ENCODE data around the gene TRIM56.
"Not testable (repeated sequence)": the region's sequence is repeated elsewhere in the genome, so short reads cannot be mapped to it uniquely, and the experiment has no call there.

Gene TRIM56

GRCh38 chr7:101089876-101090275, 4.6 kb downstream of the TRIM56 start:
- no peak for DNase-seq (ENCODE audit: low spot score)

- DNase-seq (ENCODE audit: low spot score) = not testable (repeated sequence)
Measured at GRCh38 chr7:101092266-101092905, 7.1 kb downstream of the TRIM56 start.

DNA sequence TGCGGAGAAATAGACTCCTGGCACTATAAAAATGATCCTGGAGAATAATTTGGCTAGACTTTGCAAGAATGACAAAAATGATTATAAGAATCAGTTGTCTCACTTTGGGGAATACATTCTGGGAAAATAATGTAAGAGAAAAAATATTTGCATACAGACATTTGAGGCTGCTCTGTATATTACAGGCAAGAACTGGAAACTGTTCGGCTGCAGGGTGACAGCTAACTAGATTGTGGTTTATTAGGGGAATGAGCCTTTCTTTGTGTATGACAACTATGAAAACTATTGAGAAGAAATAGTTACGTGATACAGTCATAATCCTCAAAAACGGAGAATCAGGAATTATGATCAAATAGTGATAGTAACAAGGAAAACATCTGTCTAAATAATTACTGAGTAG, 8.6 kb downstream of the TRIM56 start:
- DNase-seq (ENCODE audit: low spot score) = no peak

DNA sequence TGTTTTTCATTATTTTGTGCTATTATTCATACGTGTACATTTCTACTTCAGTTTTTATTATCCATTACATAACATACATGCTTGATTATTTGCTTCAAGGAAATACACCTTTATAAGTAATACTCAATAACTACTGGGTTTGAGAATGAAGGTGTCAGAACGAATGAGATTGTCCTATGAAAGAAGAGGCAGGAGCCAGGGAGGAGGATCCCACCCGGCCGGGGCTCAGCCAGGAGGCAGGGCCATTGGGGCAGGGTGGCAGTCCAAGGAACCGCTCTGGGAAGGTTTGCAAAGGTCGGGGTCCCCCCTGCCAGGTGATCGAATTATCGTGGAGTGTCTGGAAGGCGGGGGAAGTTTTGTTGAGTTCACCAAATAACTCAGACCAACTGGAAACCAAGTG, 9.1 kb downstream of the TRIM56 start:
- no peak for DNase-seq (ENCODE audit: low spot score)

DNA sequence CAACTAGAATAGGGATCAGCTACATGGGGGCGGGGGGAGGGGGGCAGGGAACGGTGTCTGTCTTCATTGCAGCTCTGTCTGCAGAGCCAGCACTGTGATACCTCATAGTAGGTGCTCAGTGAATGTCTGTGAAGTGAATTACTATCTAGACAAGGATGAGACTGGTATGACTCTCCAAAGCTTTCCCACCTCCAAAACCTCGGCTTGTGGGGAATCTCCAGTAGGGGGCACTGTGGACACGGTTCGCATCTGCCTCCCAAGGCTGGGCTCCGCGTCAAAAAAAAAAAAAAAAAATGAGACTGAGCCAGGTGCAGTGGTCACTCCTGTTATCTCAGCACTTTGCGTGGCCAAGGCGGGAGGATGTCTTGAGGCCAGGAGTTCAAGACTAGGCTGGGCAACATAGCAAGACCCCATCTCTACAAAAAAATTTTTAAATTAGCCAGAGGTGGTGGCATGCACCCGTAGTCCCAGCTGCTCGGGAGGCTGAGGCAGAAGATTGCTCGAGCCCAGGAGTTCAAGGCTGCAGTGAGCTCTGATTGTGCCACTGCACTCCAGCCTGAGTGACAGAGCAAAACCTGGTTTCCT, 9.6 kb downstream of the TRIM56 start:
- peak; percentile 76 for DNase-seq (ENCODE audit: low spot score)

DNA sequence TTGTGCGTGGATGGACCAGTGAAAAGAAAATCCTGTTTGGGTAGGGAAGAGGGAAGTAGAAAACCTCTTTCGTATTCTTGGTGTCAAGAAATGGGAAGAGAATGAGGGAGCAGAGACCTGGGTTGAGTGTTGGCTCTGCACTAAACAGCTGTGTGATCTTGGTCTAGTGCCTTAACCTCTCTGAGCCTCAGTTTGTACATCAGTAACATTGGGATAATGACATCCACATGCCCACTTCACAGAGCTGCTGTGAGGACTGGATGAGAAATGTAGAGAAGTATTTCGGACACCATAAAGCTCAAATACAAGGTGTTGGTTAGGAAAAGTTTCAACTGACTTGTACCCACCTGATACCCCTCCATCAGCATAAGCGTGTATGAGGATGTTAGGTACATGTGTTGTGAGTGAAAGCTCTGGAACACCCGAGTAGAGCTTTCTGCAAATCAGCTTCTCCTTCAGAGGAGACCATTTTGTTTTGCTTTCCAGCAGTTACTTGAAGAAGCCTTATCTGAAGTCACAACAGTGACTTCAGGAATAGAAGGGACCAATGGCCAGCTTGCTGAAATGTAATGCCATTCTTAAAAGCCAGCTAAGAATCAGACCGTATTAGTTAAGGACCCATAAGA, 11.2 kb downstream of the TRIM56 start:
- no peak for DNase-seq (ENCODE audit: low spot score)

DNA sequence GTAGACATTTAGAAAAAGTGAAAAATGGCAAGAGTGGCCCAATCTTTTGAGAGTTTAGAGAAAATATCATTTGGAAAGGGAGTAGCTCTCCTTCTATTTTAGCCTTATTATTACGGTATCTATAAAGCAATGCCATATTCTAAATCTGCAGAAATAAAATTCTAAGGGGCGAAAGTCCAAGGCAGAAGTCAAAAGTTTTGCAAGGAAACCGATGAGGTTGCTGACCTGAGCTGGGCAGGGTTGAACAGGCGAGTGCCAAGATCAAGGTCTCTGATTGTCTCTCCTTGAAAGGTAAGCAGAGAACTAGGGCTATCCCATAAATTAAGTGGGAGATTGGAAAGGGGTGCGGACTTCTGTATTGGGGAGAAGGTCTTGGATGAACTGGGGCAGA, 11.7 kb downstream of the TRIM56 start:
- no peak for DNase-seq (ENCODE audit: low spot score)

DNA sequence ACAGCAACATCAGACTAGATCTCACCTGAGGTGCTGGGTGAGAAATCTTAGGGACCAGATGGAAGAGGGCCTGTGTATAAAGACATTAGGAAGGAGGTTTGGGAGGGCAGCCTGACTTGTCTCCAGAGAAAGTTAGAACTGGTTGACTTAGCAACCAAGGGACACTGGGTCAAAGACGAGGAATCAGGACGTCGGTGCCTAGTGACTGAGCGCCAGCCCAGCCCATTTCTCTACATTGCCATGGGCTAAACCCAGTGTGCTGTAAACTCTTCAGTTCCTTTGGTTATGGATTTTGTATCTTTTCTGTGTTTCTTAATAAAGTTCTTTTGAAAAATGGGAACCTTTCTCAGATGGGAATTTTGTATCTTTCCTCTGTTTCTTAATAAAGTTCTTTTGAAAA, 12.3 kb downstream of the TRIM56 start:
- no peak for DNase-seq (ENCODE audit: low spot score)

GRCh38 chr7:101099969-101100781, 14.9 kb downstream of the TRIM56 start:
- DNase-seq (ENCODE audit: low spot score) = peak; percentile 63

GRCh38 chr7:101100858-101101847, 15.9 kb downstream of the TRIM56 start:
- no peak for DNase-seq (ENCODE audit: low spot score)

GRCh38 chr7:101102026-101102425, 16.7 kb downstream of the TRIM56 start:
- DNase-seq (ENCODE audit: low spot score) = no peak

DNA sequence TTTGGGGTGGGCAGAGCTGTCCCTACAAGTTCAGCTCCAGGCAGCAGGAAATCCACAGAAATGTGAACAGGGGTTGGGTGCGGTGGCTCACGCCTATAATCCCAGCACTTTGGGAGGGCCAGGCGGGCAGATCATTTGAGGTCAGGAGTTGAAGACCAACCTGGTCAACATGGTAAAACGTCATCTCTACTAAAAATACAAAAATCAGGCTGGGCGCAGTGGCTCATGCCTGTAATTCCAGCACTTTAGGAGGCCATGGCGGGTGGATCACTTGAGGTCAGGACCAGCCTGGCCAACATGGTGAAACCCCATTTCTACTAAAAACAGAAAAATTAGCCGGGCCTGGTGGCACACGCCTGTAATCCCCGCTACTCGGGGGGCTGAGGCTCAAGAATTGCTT, 18.4 kb downstream of the TRIM56 start:
- DNase-seq (ENCODE audit: low spot score) = not testable (repeated sequence)

- DNase-seq (ENCODE audit: low spot score) = no peak
Measured at GRCh38 chr7:101104193-101104713, 19.0 kb downstream of the TRIM56 start.

GRCh38 chr7:101104799-101105198, 19.5 kb downstream of the TRIM56 start:
- DNase-seq (ENCODE audit: low spot score) = no peak

DNA sequence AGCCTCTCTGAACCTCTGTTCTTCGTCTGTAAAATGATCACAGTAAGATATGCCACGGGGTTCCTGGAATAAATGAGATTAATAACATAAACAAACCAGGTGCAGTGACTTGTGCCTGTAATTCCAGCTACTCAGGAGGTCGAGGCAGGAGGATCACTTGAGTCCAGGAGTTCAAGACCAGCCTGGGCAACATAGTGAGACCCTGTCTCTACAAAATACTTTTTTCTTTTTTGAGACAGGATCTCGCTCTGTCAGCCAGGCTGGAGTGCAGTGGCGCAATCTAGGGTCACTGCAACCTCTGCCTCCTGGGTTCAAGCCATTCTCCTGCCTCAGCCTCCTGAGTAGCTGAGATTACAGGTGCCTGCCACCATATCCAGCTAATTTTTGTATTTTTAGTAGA, 20.0 kb downstream of the TRIM56 start:
- DNase-seq (ENCODE audit: low spot score) = not testable (repeated sequence)

GRCh38 chr7:101106386-101106785, 21.1 kb downstream of the TRIM56 start:
- DNase-seq (ENCODE audit: low spot score) = no peak

DNA sequence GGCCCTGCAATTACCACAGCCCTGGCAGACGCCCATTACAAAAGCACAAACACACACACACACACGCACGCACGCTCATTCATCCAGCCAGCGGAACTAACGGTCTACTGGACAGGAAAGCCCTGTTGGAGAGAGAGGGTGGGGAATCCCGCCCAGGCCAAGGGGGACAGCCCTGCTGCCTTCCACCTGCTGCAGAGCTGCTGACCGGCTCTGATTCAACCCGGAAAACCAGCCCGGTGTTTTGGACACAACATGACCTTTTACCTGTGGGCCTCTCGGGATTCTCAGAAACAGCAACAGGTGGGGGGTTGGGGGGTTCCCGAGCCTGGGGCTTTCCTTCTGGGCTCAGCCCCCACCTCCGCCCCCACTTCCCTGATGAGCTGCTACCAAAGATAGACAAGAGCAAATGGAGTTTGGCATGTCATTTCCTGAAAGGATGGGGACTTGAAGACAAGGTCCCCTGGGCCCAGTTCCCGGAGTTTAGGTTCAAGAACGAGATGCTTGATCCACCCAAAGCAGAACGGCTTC, 23.1 kb downstream of the TRIM56 start:
- DNase-seq (ENCODE audit: low spot score) = no peak

DNA sequence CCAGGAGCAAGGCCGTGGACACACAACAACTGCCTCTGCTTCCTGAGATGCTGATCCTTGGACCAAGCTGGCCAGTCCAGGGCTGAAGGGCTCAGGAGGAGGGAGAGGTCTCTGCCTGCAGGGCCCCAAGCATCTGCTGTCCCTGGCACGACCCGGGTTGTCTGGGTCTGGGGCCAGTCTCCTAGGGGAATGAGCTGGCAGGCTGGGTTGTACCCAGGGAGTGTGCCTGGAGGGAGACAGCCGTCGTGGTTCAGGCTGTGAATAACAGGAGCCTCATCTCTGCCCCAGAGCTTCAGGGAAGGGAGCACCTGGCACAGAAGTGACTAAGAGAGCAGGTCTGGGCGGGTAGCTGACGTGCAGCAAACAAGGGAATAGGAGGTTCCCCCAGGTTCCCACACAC, 23.7 kb downstream of the TRIM56 start:
- no peak for DNase-seq (ENCODE audit: low spot score)

- no peak for DNase-seq (ENCODE audit: low spot score)
Measured at GRCh38 chr7:101109368-101109767, 24.1 kb downstream of the TRIM56 start.

DNA sequence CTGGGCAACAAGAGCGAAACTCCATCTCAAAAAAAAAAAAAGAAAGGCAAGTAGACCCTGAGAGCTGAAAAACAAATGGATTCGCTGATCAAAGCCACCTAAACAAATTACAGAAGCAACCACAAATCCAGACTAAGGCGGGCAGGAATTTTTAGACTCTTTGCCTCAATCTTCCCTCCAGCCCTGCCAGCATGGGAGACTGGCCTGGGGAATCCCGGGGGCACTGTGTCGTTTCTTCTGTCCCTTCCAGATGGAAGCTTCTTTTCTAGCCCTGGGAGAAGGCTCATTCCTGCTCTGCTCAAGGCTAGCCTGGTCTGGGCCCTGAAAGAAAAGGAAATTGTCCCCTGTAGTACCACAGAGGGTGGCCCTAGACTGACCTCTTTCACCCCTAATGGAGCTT, 26.0 kb downstream of the TRIM56 start:
- DNase-seq (ENCODE audit: low spot score) = no peak

GRCh38 chr7:101112233-101112632, 27.0 kb downstream of the TRIM56 start:
- no peak for DNase-seq (ENCODE audit: low spot score)
